ENCODE measurements around the gene PRRC2B.

DNA sequence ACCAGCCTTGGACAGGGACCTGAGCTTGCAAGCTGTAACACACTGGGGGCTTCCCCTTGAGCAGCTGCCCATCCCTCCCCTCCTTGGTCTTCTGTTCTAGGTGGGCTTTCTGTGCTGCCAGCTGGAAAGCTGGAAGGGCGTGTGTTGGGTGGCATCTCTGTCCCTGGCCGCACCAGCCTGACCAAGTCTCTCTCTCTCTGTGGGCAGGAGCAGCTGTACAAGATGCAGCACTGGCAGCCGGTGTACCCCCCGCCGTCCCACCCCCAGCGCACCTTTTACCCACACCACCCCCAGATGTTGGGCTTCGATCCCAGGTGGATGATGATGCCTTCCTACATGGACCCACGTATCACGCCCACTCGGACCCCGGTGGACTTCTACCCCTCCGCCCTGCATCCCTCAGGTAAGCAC is 76.7 kb downstream of the PRRC2B start:
- TF ChIP-seq POLR2A (IDR thresholded peaks at IDR 0.05; ENCODE audit: low read depth, low read length) (no peak), TAF1 (IDR thresholded peaks at IDR 0.05; ENCODE audit: low read depth, low read length) (no peak), POLR2AphosphoS5 (IDR thresholded peaks at IDR 0.05; ENCODE audit: low read depth, low read length) (no peak)

Measured in GM12891 (cell line).